ENCODE measurements around the gene SASH1.

DNA sequence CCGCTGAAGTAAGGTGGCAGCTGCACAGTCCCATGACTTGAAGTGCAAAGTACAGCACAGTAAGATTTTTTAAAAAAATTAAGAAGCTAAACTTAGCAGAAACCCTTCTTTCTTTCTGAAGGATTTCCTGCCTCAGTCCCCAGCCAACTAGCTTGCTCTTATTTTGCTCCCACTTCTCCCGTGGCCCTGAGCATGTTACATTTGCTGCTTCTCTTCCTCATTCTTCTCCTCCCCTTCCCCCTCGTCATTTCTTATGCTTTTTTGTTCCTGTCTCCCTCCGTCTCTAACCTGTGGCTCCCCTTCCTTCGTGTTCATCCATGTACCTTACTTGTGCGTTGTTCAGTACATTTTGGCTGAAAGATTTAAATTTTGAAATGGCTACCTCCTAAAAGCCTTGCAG lies 123.0 kb downstream of the SASH1 start:
- TF ChIP-seq CTCF (IDR thresholded peaks at IDR 0.05; ENCODE audit: poor library complexity, severe bottlenecking) (no peak), EZH2 (IDR thresholded peaks at IDR 0.05; ENCODE audit: borderline replicate concordance, insufficient read depth, low read length, poor library complexity, severe bottlenecking) (no peak), POLR2AphosphoS5 (IDR thresholded peaks at IDR 0.05) (no peak)

Measured in neural cell (in vitro differentiated cells).